IMR-90 (cell line): Measurements from ENCODE around the gene FLT3LG. TPM values are rescaled to one million over a fixed set of nuclear protein-coding genes. Genes with fewer than 3 reads are reported as not detected.

Source experiments
- ATAC-seq: fragments of 200-7000 bp; cut with Tn5 transposase; 2 replicates; pipeline ENCODE4 v1.9.1; 2020; ENCODE audit warnings: low read depth, mild to moderate bottlenecking, moderate library complexity
- BruUV-seq: library from RNA; stranded (reverse); fragments of 400-500 nt; replicated peaks from 2 replicates; lab custom pipeline; 2021; lab: Mats Ljungman, UMichigan
- CTCF ChIA-PET: fragments of 300-600 bp; formaldehyde crosslinking; extraction: SDS; loops from one replicate; lab custom pipeline; 2021; ENCODE audit warnings: antibody characterized with exemption; lab: Yijun Ruan, JAX
- POLR2A ChIA-PET: fragments of 300-600 bp; sonication (Branson Sonifier 250); formaldehyde crosslinking; loops from one replicate; lab custom pipeline; 2022; ENCODE audit warnings: antibody characterized with exemption; ENCODE audit not compliant: unreplicated experiment; lab: Charles Lee
- DNase-seq: peaks from one replicate; pipeline ENCODE4 v3.0.0; 2013
- H2AFZ ChIP-seq: replicated peaks from 2 replicates; pipeline ENCODE3; 2013; ENCODE audit warnings: low read length, mild to moderate bottlenecking; ENCODE audit not compliant: poor library complexity
- H2AK5ac ChIP-seq: 2 replicates; pipeline ENCODE4 v1.6.1; 2013; ENCODE audit warnings: low read depth, low read length, inconsistent platforms
- H2AK9ac ChIP-seq: replicated peaks from 2 replicates; pipeline ENCODE3; 2013; ENCODE audit warnings: mild to moderate bottlenecking, low read depth, low read length, moderate library complexity; ENCODE audit not compliant: poor library complexity
- H2BK120ac ChIP-seq: 2 replicates; pipeline ENCODE4 v1.6.1; 2013; ENCODE audit warnings: low read depth, low read length, inconsistent platforms
- H2BK15ac ChIP-seq: 3 replicates; pipeline ENCODE4 v1.6.1; 2013; ENCODE audit warnings: low read depth, low read length, inconsistent platforms
- H2BK20ac ChIP-seq: 2 replicates; pipeline ENCODE4 v1.6.1; 2013; ENCODE audit warnings: low read depth, mild to moderate bottlenecking, inconsistent platforms, low read length, moderate library complexity
- H2BK5ac ChIP-seq: 2 replicates; pipeline ENCODE4 v1.6.1; 2013; ENCODE audit warnings: mild to moderate bottlenecking, low read depth, low read length, inconsistent platforms; ENCODE audit not compliant: poor library complexity, severe bottlenecking
- H3K14ac ChIP-seq: replicated peaks from 2 replicates; pipeline ENCODE4 v1.6.1; 2013; ENCODE audit warnings: low read depth, low read length, inconsistent platforms
- H3K18ac ChIP-seq: 2 replicates; pipeline ENCODE4 v1.6.1; 2013; ENCODE audit warnings: low read depth, low read length, control low read depth
- H3K23ac ChIP-seq: 2 replicates; pipeline ENCODE4 v1.6.1; 2013; ENCODE audit warnings: low read depth, low read length, inconsistent platforms
- H3K27ac ChIP-seq: 2 replicates; pipeline ENCODE4 v1.5.1; 2013; ENCODE audit warnings: mild to moderate bottlenecking, control low read depth, low read length; ENCODE audit not compliant: insufficient read depth
- H3K27me3 ChIP-seq: 2 replicates; pipeline ENCODE4 v1.6.1; 2013; ENCODE audit warnings: low read length; ENCODE audit not compliant: control insufficient read depth, insufficient read depth
- H3K36me3 ChIP-seq: 2 replicates; pipeline ENCODE4 v1.6.1; 2013; ENCODE audit warnings: low read length, mixed read lengths; ENCODE audit not compliant: control insufficient read depth, insufficient read depth
- H3K4ac ChIP-seq: 2 replicates; pipeline ENCODE4 v1.6.1; 2013; ENCODE audit warnings: low read depth, low read length, inconsistent platforms
- H3K4me1 ChIP-seq: 2 replicates; pipeline ENCODE4 v1.6.1; 2013; ENCODE audit warnings: low read length, mixed read lengths; ENCODE audit not compliant: control insufficient read depth, insufficient read depth
- H3K4me2 ChIP-seq: 2 replicates; pipeline ENCODE4 v1.6.1; 2013; ENCODE audit warnings: low read depth, mild to moderate bottlenecking, control low read depth, low read length, moderate library complexity
- H3K4me3 ChIP-seq: 2 replicates; pipeline ENCODE4 v1.5.1; 2013; ENCODE audit warnings: low read depth, mild to moderate bottlenecking, control low read depth, low read length, moderate library complexity; ENCODE audit not compliant: insufficient read depth
- H3K56ac ChIP-seq: 2 replicates; pipeline ENCODE4 v1.6.1; 2013; ENCODE audit warnings: low read length, inconsistent platforms; ENCODE audit not compliant: insufficient read depth; ENCODE audit errors: extremely low read depth
- H3K79me1 ChIP-seq, 2 experiments: 2 replicates each; pipeline ENCODE4 v1.6.1; 2013; ENCODE audit warnings: low read length in 2 of 2, inconsistent platforms in 1 of 2, low read depth in 1 of 2
- H3K9ac ChIP-seq: 2 replicates; pipeline ENCODE4 v1.6.1; 2013; ENCODE audit warnings: low read depth, low read length, control low read depth
- H3K9me1 ChIP-seq: 2 replicates; pipeline ENCODE4 v1.6.1; 2013; ENCODE audit warnings: low read length, inconsistent platforms; ENCODE audit not compliant: insufficient read depth
- H3K9me3 ChIP-seq: 2 replicates; pipeline ENCODE4 v1.6.1; 2013; ENCODE audit warnings: low read length; ENCODE audit not compliant: control insufficient read depth, insufficient read depth
- H4K20me1 ChIP-seq: 2 replicates; pipeline ENCODE4 v1.6.1; 2013; ENCODE audit warnings: low read length, inconsistent platforms; ENCODE audit not compliant: insufficient read depth
- H4K5ac ChIP-seq: 2 replicates; pipeline ENCODE4 v1.6.1; 2013; ENCODE audit warnings: mild to moderate bottlenecking, low read depth, low read length, control low read depth
- H4K8ac ChIP-seq, 2 experiments: 2 replicates each; pipeline ENCODE4 v1.6.1; 2013; ENCODE audit warnings: low read depth in 2 of 2, low read length in 2 of 2, control low read depth in 1 of 2, inconsistent platforms in 1 of 2
- H4K91ac ChIP-seq: 2 replicates; pipeline ENCODE4 v1.6.1; 2013; ENCODE audit warnings: low read depth, low read length, inconsistent platforms; ENCODE audit not compliant: insufficient read depth
- BHLHE40 ChIP-seq: fragments of 150-350 bp; IDR thresholded peaks from 2 replicates; pipeline ENCODE4 v1.6.1; 2016; ENCODE audit warnings: mild to moderate bottlenecking, low read depth, low read length
- CEBPB ChIP-seq: IDR thresholded peaks from 2 replicates; pipeline ENCODE4 v1.6.1; 2012; ENCODE audit warnings: low read depth, low read length, improper control_type of control experiment
- CHD1 ChIP-seq: IDR thresholded peaks from 2 replicates; pipeline ENCODE4 v1.6.1; 2012; ENCODE audit warnings: low read depth, low read length, improper control_type of control experiment
- FOS ChIP-seq: fragments of 150-350 bp; IDR thresholded peaks from 2 replicates; pipeline ENCODE4 v1.6.1; 2016; ENCODE audit warnings: low read depth, low read length
- MAFK ChIP-seq: IDR thresholded peaks from 2 replicates; pipeline ENCODE4 v1.6.1; 2012; ENCODE audit warnings: low read depth, low read length, improper control_type of control experiment
- MAZ ChIP-seq: IDR thresholded peaks from 2 replicates; pipeline ENCODE4 v1.6.1; 2012; ENCODE audit warnings: low read depth, mild to moderate bottlenecking, low read length, improper control_type of control experiment, moderate library complexity, borderline replicate concordance
- MXI1 ChIP-seq: IDR thresholded peaks from 2 replicates; pipeline ENCODE4 v1.6.1; 2012; ENCODE audit warnings: low read depth, mild to moderate bottlenecking, low read length, moderate library complexity, borderline replicate concordance
- NFE2L2 ChIP-seq: fragments of 150-350 bp; IDR thresholded peaks from 2 replicates; pipeline ENCODE4 v1.6.1; 2016; ENCODE audit warnings: low read depth, mild to moderate bottlenecking, low read length
- POLR2A ChIP-seq: IDR thresholded peaks from 2 replicates; pipeline ENCODE4 v1.6.1; 2012; ENCODE audit warnings: mild to moderate bottlenecking, low read depth, low read length
- RAD21 ChIP-seq: IDR thresholded peaks from 2 replicates; pipeline ENCODE4 v1.6.1; 2012; ENCODE audit warnings: low read length, improper control_type of control experiment
- RCOR1 ChIP-seq: IDR thresholded peaks from 2 replicates; pipeline ENCODE4 v1.6.1; 2012; ENCODE audit warnings: mild to moderate bottlenecking, low read length, improper control_type of control experiment; ENCODE audit not compliant: insufficient replicate concordance
- RFX5 ChIP-seq: IDR thresholded peaks from 2 replicates; pipeline ENCODE4 v1.8.0; 2012; ENCODE audit warnings: low read depth, mild to moderate bottlenecking, low read length, moderate library complexity
- SMC3 ChIP-seq: fragments of 150-350 bp; IDR thresholded peaks from 2 replicates; pipeline ENCODE4 v1.6.1; 2016; ENCODE audit warnings: low read depth, mild to moderate bottlenecking, antibody characterized with exemption, low read length, moderate library complexity
- WGBS, 2 experiments: methylation state at CpG; one replicate each; pipeline versions ENCODE4 v1.1.5 to v1.1.7; 2013; ENCODE audit warnings: missing lambda C conversion rate in 2 of 2; ENCODE audit not compliant: insufficient read length in 1 of 2; ENCODE audit errors: extremely low coverage in 2 of 2; 5-methylcytosine and 5-hydroxymethylcytosine counted together
- dilution Hi-C: fragments of 300-500 bp; cut with HindIII; formaldehyde crosslinking; loops from one replicate; pipeline ENCODE4 v1.14.3; 2018; ENCODE audit warnings: low sequenced_read_pairs; ENCODE audit not compliant: unreplicated experiment
- in situ Hi-C: fragments of 300-500 bp; cut with MboI; formaldehyde crosslinking; loops from 3 replicates; pipeline ENCODE4 v1.14.3; 2019; ENCODE audit warnings: low sequenced_read_pairs, inconsistent platforms, mixed read lengths
- intact Hi-C: fragments of 100-400 bp; cut with micrococcal nuclease; formaldehyde crosslinking; loops from 2 replicates; pipeline ENCODE4 v1.10.0; 2022
- polyA plus RNA-seq, 3 experiments: library from polyadenylated mRNA; depleted of rRNA; stranded (reverse); fragments of >200 nt; gene quantifications; 2 replicates each; pipeline ENCODE4 v1.2.3, GENCODE V29; 2012; ENCODE audit warnings: low replicate concordance in 1 of 3
- total RNA-seq: library from RNA; depleted of rRNA; stranded (reverse); fragments of >200 nt; gene quantifications from 2 replicates; pipeline ENCODE4 v1.2.3, GENCODE V29; 2012
- TF ChIP-seq, protein P1 (sequence below): conservative IDR thresholded peaks from 2 replicates; pipeline ENCODE4 v1.5.1; 2012; ENCODE audit warnings: mild to moderate bottlenecking, low read depth, low read length, improper control_type of control experiment
- TF ChIP-seq, protein P2 (sequence below): fragments of 150-350 bp; IDR thresholded peaks from 2 replicates; pipeline ENCODE4 v1.6.1; 2016; ENCODE audit warnings: low read depth, mild to moderate bottlenecking, low read length, moderate library complexity, borderline replicate concordance
- TF ChIP-seq, protein P3 (sequence below): fragments of 150-350 bp; IDR thresholded peaks from 2 replicates; pipeline ENCODE4 v1.6.1; 2017; ENCODE audit warnings: mild to moderate bottlenecking, antibody characterized with exemption, low read length, low read depth

Gene FLT3LG
- total and polyA plus RNA-seq, 2 of the 4 experiments (the other 2 are of a cell fraction): 0.90 to 8.3 TPM

DNA sequence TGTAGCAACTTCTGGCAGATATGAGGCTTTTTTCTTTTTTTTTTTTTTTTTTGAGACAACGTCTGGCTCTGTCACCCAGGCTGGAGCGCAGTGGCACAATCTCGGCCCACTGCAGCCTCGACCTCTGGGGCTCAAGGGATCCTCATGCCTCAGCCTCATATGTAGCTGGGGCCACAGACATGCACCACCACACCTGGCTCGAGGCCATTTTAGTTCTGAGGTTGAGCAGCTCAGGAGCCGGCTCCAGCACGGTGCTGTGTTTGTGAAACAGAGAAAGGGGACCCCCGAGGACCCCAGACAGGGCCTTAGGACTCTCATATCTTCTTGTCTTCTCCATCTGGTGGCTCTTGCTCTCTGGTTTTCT is 3.4 kb upstream of the FLT3LG start:
- dilution Hi-C loops: no loop called here
- no peak for ATAC-seq
- in situ Hi-C loops: no loop called here
- Histone ChIP-seq H3K27ac (no peak overlapping the region), H2AFZ (no peak overlapping the region), H2BK20ac (no peak overlapping the region), H3K4me1 (peaks cover 12% of the 10 kb centered on the region; the same call in 1 of the 2 replicates), H3K79me1 (peaks cover 0 to 8% of the 10 kb centered on the region in 2 experiments; a peak in 2 of 4 replicates), H2AK5ac (no peak overlapping the region), H3K56ac (no peak overlapping the region), H3K23ac (no peak overlapping the region), H4K8ac (no peak overlapping the region), H4K91ac (no peak overlapping the region), H4K5ac (no peak overlapping the region), H3K9me1 (peaks cover 14% of the 10 kb centered on the region; the same call in 1 of the 2 replicates), H4K20me1 (no peaks in the 10 kb centered on the region), H3K4ac (no peak overlapping the region), H3K9ac (no peak overlapping the region), H2BK5ac (no peak overlapping the region), H2BK120ac (no peak overlapping the region), H3K27me3 (no peaks in the 10 kb centered on the region), H3K4me3 (no peak overlapping the region), H3K14ac (no peak overlapping the region), H3K18ac (no peak overlapping the region), H3K4me2 (no peak overlapping the region), H2AK9ac (no peak overlapping the region), H3K9me3 (no peaks in the 10 kb centered on the region), H3K36me3 (peaks cover 3% of the 10 kb centered on the region; the same call in 1 of the 2 replicates), H2BK15ac (no peak overlapping the region)
- no peak for TF ChIP-seq BHLHE40
- TF ChIP-seq SMC3: no peak
- TF ChIP-seq CHD1: no peak
- no peak for TF ChIP-seq NFE2L2
- no peak for TF ChIP-seq CEBPB
- no peak for TF ChIP-seq FOS
- no peak for TF ChIP-seq MXI1
- TF ChIP-seq RAD21: no peak
- no peak for TF ChIP-seq RCOR1
- TF ChIP-seq, protein P1, sequence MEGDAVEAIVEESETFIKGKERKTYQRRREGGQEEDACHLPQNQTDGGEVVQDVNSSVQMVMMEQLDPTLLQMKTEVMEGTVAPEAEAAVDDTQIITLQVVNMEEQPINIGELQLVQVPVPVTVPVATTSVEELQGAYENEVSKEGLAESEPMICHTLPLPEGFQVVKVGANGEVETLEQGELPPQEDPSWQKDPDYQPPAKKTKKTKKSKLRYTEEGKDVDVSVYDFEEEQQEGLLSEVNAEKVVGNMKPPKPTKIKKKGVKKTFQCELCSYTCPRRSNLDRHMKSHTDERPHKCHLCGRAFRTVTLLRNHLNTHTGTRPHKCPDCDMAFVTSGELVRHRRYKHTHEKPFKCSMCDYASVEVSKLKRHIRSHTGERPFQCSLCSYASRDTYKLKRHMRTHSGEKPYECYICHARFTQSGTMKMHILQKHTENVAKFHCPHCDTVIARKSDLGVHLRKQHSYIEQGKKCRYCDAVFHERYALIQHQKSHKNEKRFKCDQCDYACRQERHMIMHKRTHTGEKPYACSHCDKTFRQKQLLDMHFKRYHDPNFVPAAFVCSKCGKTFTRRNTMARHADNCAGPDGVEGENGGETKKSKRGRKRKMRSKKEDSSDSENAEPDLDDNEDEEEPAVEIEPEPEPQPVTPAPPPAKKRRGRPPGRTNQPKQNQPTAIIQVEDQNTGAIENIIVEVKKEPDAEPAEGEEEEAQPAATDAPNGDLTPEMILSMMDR: no peak
- TF ChIP-seq, protein P2, sequence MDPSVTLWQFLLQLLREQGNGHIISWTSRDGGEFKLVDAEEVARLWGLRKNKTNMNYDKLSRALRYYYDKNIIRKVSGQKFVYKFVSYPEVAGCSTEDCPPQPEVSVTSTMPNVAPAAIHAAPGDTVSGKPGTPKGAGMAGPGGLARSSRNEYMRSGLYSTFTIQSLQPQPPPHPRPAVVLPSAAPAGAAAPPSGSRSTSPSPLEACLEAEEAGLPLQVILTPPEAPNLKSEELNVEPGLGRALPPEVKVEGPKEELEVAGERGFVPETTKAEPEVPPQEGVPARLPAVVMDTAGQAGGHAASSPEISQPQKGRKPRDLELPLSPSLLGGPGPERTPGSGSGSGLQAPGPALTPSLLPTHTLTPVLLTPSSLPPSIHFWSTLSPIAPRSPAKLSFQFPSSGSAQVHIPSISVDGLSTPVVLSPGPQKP: no peak
- TF ChIP-seq POLR2A: no peak
- TF ChIP-seq MAFK: no peak
- TF ChIP-seq MAZ: no peak
- no peak for TF ChIP-seq RFX5
- TF ChIP-seq, protein P3, sequence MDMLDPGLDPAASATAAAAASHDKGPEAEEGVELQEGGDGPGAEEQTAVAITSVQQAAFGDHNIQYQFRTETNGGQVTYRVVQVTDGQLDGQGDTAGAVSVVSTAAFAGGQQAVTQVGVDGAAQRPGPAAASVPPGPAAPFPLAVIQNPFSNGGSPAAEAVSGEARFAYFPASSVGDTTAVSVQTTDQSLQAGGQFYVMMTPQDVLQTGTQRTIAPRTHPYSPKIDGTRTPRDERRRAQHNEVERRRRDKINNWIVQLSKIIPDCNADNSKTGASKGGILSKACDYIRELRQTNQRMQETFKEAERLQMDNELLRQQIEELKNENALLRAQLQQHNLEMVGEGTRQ: no peak
- intact Hi-C loops: no loop called here
- DNase-seq: no peak
- ChIA-PET POLR2A (interaction anchor here (0.6 kb wide), 2 partner anchors 57 to 390 kb away, joined by 3 to 5 read pairs; partner anchors contain the start of gene RCN3), CTCF (no interaction called here)
- BruUV-seq: no TSS peak
- WGBS, 2 experiments: no CpG with 5 or more reads among the region's 8 CpGs
